A673 (cell line): Measurements from ENCODE around the gene GMPR.
"Not testable (repeated sequence)": the region's sequence is repeated elsewhere in the genome, so short reads cannot be mapped to it uniquely, and the experiment has no call there.

Source experiments
- EZH2 ChIP-seq: fragments of 200-600 bp; sonication (generic); IDR thresholded peaks from 2 replicates; pipeline ENCODE4 v1.6.1; 2017; ENCODE audit warnings: borderline replicate concordance, low read depth, mild to moderate bottlenecking, mixed read lengths, antibody characterized with exemption, low read length; ENCODE audit not compliant: poor library complexity, severe bottlenecking
- TF ChIP-seq, protein P1 (sequence below): fragments of 300-800, 200-600 bp; sonication (generic); conservative IDR thresholded peaks from 2 replicates; pipeline ENCODE4 v1.5.1; 2017; ENCODE audit warnings: low read depth, mild to moderate bottlenecking, antibody characterized with exemption, low read length, moderate library complexity, mixed read lengths

GRCh38 chr6:16263464-16264099, 25.2 kb downstream of the GMPR start:
- TF ChIP-seq, protein P1, sequence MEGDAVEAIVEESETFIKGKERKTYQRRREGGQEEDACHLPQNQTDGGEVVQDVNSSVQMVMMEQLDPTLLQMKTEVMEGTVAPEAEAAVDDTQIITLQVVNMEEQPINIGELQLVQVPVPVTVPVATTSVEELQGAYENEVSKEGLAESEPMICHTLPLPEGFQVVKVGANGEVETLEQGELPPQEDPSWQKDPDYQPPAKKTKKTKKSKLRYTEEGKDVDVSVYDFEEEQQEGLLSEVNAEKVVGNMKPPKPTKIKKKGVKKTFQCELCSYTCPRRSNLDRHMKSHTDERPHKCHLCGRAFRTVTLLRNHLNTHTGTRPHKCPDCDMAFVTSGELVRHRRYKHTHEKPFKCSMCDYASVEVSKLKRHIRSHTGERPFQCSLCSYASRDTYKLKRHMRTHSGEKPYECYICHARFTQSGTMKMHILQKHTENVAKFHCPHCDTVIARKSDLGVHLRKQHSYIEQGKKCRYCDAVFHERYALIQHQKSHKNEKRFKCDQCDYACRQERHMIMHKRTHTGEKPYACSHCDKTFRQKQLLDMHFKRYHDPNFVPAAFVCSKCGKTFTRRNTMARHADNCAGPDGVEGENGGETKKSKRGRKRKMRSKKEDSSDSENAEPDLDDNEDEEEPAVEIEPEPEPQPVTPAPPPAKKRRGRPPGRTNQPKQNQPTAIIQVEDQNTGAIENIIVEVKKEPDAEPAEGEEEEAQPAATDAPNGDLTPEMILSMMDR, result not testable (repeated sequence)
- TF ChIP-seq EZH2, result not testable (repeated sequence)
